Measurements from ENCODE around the gene ZNF48. TPM values are rescaled to one million over a fixed set of nuclear protein-coding genes. Genes with fewer than 3 reads are reported as not detected.

ZNF48 gene
- total RNA-seq, 2 experiments from 2014 or later, result 17.3 to 18.8 TPM

GRCh38 chr16:30413112-30413806 lies 18.0 kb downstream of the ZNF48 start:
- DNase-seq (ENCODE audit: low spot score), result no peak
- Histone ChIP-seq H4K20me1 (ENCODE audit: insufficient read depth, low read length) (no peaks in the 10 kb centered on the region), H3K9me2 (ENCODE audit: insufficient read depth, low read length) (no peaks in the 10 kb centered on the region), H3K4me3 (ENCODE audit: low read depth, low read length, poor library complexity, severe bottlenecking) (no peak overlapping the region), H2AFZ (ENCODE audit: low read length) (no peak overlapping the region), H3K4me2 (ENCODE audit: low read length) (no peak overlapping the region), H3K9me3 (ENCODE audit: low read length) (no peaks in the 10 kb centered on the region), H3K4me1 (ENCODE audit: insufficient read depth, low read length, poor library complexity, severe bottlenecking) (peaks cover 32% of the 10 kb centered on the region), H3K27ac (ENCODE audit: low read depth, low read length, poor library complexity, severe bottlenecking) (no peak overlapping the region), H3K36me3 (ENCODE audit: insufficient read depth, low read length) (peaks cover 54% of the 10 kb centered on the region), H3K79me2 (ENCODE audit: insufficient read depth, low read depth, low read length) (peaks cover 9% of the 10 kb centered on the region; the same call in 1 of the 2 replicates)
- BruUV-seq (replicated peaks), result TSS peak; percentile 57
- TF ChIP-seq EZH2phosphoT487 (IDR thresholded peaks at IDR 0.05; ENCODE audit: borderline replicate concordance, low read depth, low read length), result no peak
- no peak for TF ChIP-seq CTCF (conservative IDR thresholded peaks at IDR 0.05; ENCODE audit: low read length)
- POLR2A ChIA-PET, result interaction anchor here (0.6 kb wide), 1 partner anchor 398 kb away, joined by 3 read pairs; no protein-coding TSS in a partner anchor
- CTCF ChIA-PET (ENCODE audit: unreplicated experiment), result no interaction called here
- intact Hi-C loops (cut with micrococcal nuclease; ENCODE audit: unreplicated experiment), result no loop called here

- CTCF ChIA-PET (ENCODE audit: unreplicated experiment), result no interaction called here
- Histone ChIP-seq H3K36me3 (ENCODE audit: insufficient read depth, low read length) (peaks cover 63% of the 10 kb centered on the region), H4K20me1 (ENCODE audit: insufficient read depth, low read length) (no peaks in the 10 kb centered on the region), H3K4me3 (ENCODE audit: low read depth, low read length, poor library complexity, severe bottlenecking) (no peak overlapping the region), H2AFZ (ENCODE audit: low read length) (no peak overlapping the region), H3K27ac (ENCODE audit: low read depth, low read length, poor library complexity, severe bottlenecking) (no peak overlapping the region), H3K79me2 (ENCODE audit: insufficient read depth, low read depth, low read length) (peaks cover 4% of the 10 kb centered on the region; the same call in 1 of the 2 replicates), H3K4me2 (ENCODE audit: low read length) (no peak overlapping the region), H3K9me2 (ENCODE audit: insufficient read depth, low read length) (no peaks in the 10 kb centered on the region), H3K4me1 (ENCODE audit: insufficient read depth, low read length, poor library complexity, severe bottlenecking) (peaks cover 29% of the 10 kb centered on the region), H3K9me3 (ENCODE audit: low read length) (no peaks in the 10 kb centered on the region)
- DNase-seq (ENCODE audit: low spot score), result no peak
- intact Hi-C loops (cut with micrococcal nuclease; ENCODE audit: unreplicated experiment), result no loop called here
- no peak for TF ChIP-seq CTCF (conservative IDR thresholded peaks at IDR 0.05; ENCODE audit: low read length)
- TF ChIP-seq EZH2phosphoT487 (IDR thresholded peaks at IDR 0.05; ENCODE audit: borderline replicate concordance, low read depth, low read length), result no peak
- no TSS peak for BruUV-seq (replicated peaks)
- POLR2A ChIA-PET, result no interaction called here
Observed at GRCh38 chr16:30414159-30414558, 18.9 kb downstream of the ZNF48 start.

- POLR2A ChIA-PET, result no interaction called here
- TF ChIP-seq EZH2phosphoT487 (IDR thresholded peaks at IDR 0.05; ENCODE audit: borderline replicate concordance, low read depth, low read length) (no peak), CTCF (conservative IDR thresholded peaks at IDR 0.05; ENCODE audit: low read length) (no peak)
- Histone ChIP-seq H3K4me3 (ENCODE audit: low read depth, low read length, poor library complexity, severe bottlenecking) (no peak overlapping the region), H2AFZ (ENCODE audit: low read length) (no peak overlapping the region), H3K9me3 (ENCODE audit: low read length) (no peaks in the 10 kb centered on the region), H3K79me2 (ENCODE audit: insufficient read depth, low read depth, low read length) (peaks cover 4% of the 10 kb centered on the region; the same call in 1 of the 2 replicates), H3K27ac (ENCODE audit: low read depth, low read length, poor library complexity, severe bottlenecking) (no peak overlapping the region), H3K9me2 (ENCODE audit: insufficient read depth, low read length) (no peaks in the 10 kb centered on the region), H3K36me3 (ENCODE audit: insufficient read depth, low read length) (peaks cover 70% of the 10 kb centered on the region), H3K4me1 (ENCODE audit: insufficient read depth, low read length, poor library complexity, severe bottlenecking) (peaks cover 20% of the 10 kb centered on the region), H4K20me1 (ENCODE audit: insufficient read depth, low read length) (no peaks in the 10 kb centered on the region), H3K4me2 (ENCODE audit: low read length) (no peak overlapping the region)
- DNase-seq (ENCODE audit: low spot score), result no peak
- intact Hi-C loops (cut with micrococcal nuclease; ENCODE audit: unreplicated experiment), result no loop called here
- CTCF ChIA-PET (ENCODE audit: unreplicated experiment), result no interaction called here
- no TSS peak for BruUV-seq (replicated peaks)
Observed at GRCh38 chr16:30416047-30416603, 20.9 kb downstream of the ZNF48 start.

Data from OCI-LY7 (cell line).